Tibial nerve (tissue), 4 donors: ENCODE measurements around the gene PPA2. TPM values are rescaled to one million over a fixed set of nuclear protein-coding genes. Genes with fewer than 3 reads are reported as not detected.

ENCODE experiments used
- DNase-seq, 2 donors: peaks; one replicate each; pipeline ENCODE4 v3.0.0-alpha.2; 2019; ENCODE audit warnings: low spot score in 2 of 2
- H3K27ac ChIP-seq, 4 donors: fragments of 200-600 bp; sonication (generic) in 3 of 4; one replicate each; pipeline ENCODE4 v1.5.1; 2017 to 2019; ENCODE audit warnings: mild to moderate bottlenecking in 1 of 4
- H3K27me3 ChIP-seq, 2 donors: fragments of 200-600 bp; sonication (generic) in 1 of 2; one replicate each; pipeline versions ENCODE4 v1.5.1 to v1.6.0; 2017 to 2019
- H3K36me3 ChIP-seq, 3 donors: fragments of 200-600 bp; sonication (generic); one replicate each; pipeline ENCODE4 v1.5.1; 2018 to 2019
- H3K4me1 ChIP-seq, 4 donors: fragments of 200-600 bp; sonication (generic) in 3 of 4; one replicate each; pipeline ENCODE4 v1.5.1; 2017 to 2019
- H3K4me3 ChIP-seq, 4 donors: fragments of 200-600 bp; sonication (generic) in 3 of 4; one replicate each; pipeline ENCODE4 v1.5.1; 2017 to 2019; ENCODE audit warnings: mild to moderate bottlenecking in 1 of 4, moderate library complexity in 1 of 4
- H3K9me3 ChIP-seq, 4 donors: fragments of 200-600 bp; sonication (generic) in 3 of 4; one replicate each; pipeline ENCODE4 v1.5.1; 2017 to 2019
- CTCF ChIP-seq, 5 experiments: fragments of 200-600 bp in 3 of 5; fragments of 450-650 bp in 2 of 5; sonication (generic) in 3 of 5; IDR thresholded peaks; one replicate each; pipeline ENCODE4 v1.5.1; 2016 to 2019; ENCODE audit warnings: antibody characterized with exemption in 5 of 5, mild to moderate bottlenecking in 3 of 5, moderate library complexity in 2 of 5
- EP300 ChIP-seq, 2 donors: sonication (generic); formaldehyde crosslinking; IDR thresholded peaks; one replicate each; pipeline ENCODE4 v1.6.1; 2017; ENCODE audit warnings: antibody characterized with exemption in 2 of 2, mild to moderate bottlenecking in 1 of 2
- POLR2A ChIP-seq, 2 donors: fragments of 450-650 bp; IDR thresholded peaks; one replicate each; pipeline ENCODE4 v1.6.1; 2017; ENCODE audit warnings: antibody characterized with exemption in 2 of 2, mild to moderate bottlenecking in 2 of 2, moderate library complexity in 2 of 2
- WGBS, 2 donors: methylation state at CpG; one replicate each; pipeline ENCODE4 v1.1.5; 2018; 5-methylcytosine and 5-hydroxymethylcytosine counted together
- total RNA-seq, 4 donors: library from RNA; depleted of rRNA; stranded (reverse); fragments of >200 nt; gene quantifications; one replicate each; pipeline ENCODE4 v1.1.0, GENCODE V29; 2016

The PPA2 gene
- total RNA-seq, 4 donors from 2014 or later: 69.9 to 106 (median 84.7) TPM

GRCh38 chr4:105369988-105370387, 103.9 kb downstream of the PPA2 start:
- no peak for TF ChIP-seq CTCF (IDR thresholded peaks at IDR 0.05)
- no peaks in the 10 kb centered on the region for H3K27me3 ChIP-seq
- no peak overlapping the region for H3K4me3 ChIP-seq
- no peak overlapping the region for H3K27ac ChIP-seq
- no peak for DNase-seq
- H3K4me1 ChIP-seq: no peaks in the 10 kb centered on the region
- peaks cover 0 to 2% (median 0%) of the 10 kb centered on the region in 4 donors for H3K9me3 ChIP-seq
- WGBS, 2 donors: 52 to 65% methylated on average over 1 of the region's 1 CpG
- H3K36me3 ChIP-seq: peaks cover 0 to 58% (median 12%) of the 10 kb centered on the region in 3 donors

GRCh38 chr4:105361053-105361452, 112.8 kb downstream of the PPA2 start:
- Histone ChIP-seq H3K4me3 (no peak overlapping the region), H3K36me3 (peaks cover 0 to 29% (median 0%) of the 10 kb centered on the region in 3 donors), H3K27me3 (no peaks in the 10 kb centered on the region), H3K9me3 (peaks cover 0 to 2% (median 0%) of the 10 kb centered on the region in 4 donors), H3K27ac (no peak overlapping the region), H3K4me1 (no peaks in the 10 kb centered on the region)
- TF ChIP-seq POLR2A (IDR thresholded peaks at IDR 0.05) (no peak), EP300 (IDR thresholded peaks at IDR 0.05) (no peak), CTCF (IDR thresholded peaks at IDR 0.05) (no peak)
- DNase-seq: no peak

- H3K4me3 ChIP-seq: no peak overlapping the region
- no peak for TF ChIP-seq POLR2A (IDR thresholded peaks at IDR 0.05)
- no peak for TF ChIP-seq CTCF (IDR thresholded peaks at IDR 0.05)
- no peak for TF ChIP-seq EP300 (IDR thresholded peaks at IDR 0.05)
- H3K9me3 ChIP-seq: no peaks in the 10 kb centered on the region
- no peaks in the 10 kb centered on the region for H3K4me1 ChIP-seq
- H3K27ac ChIP-seq: no peak overlapping the region
- H3K27me3 ChIP-seq: no peaks in the 10 kb centered on the region
- H3K36me3 ChIP-seq: peaks cover 0 to 13% (median 0%) of the 10 kb centered on the region in 3 donors
- DNase-seq: no peak
Measured at GRCh38 chr4:105357258-105357980, 116.4 kb downstream of the PPA2 start.

GRCh38 chr4:105356194-105356593, 117.7 kb downstream of the PPA2 start:
- no peak for TF ChIP-seq EP300 (IDR thresholded peaks at IDR 0.05)

GRCh38 chr4:105352826-105353225, 121.0 kb downstream of the PPA2 start:
- no peaks in the 10 kb centered on the region for H3K27me3 ChIP-seq
- DNase-seq: no peak
- no peak overlapping the region for H3K27ac ChIP-seq
- WGBS, 2 donors: 89 to 91% methylated on average over 3 of the region's 3 CpGs
- no peaks in the 10 kb centered on the region for H3K9me3 ChIP-seq
- no peaks in the 10 kb centered on the region for H3K36me3 ChIP-seq
- no peak for TF ChIP-seq POLR2A (IDR thresholded peaks at IDR 0.05)
- TF ChIP-seq CTCF (IDR thresholded peaks at IDR 0.05): no peak
- no peak for TF ChIP-seq EP300 (IDR thresholded peaks at IDR 0.05)
- no peak overlapping the region for H3K4me3 ChIP-seq
- no peaks in the 10 kb centered on the region for H3K4me1 ChIP-seq

More at GRCh38 chr4:105356194-105356593, 117.7 kb downstream of the PPA2 start:
- Histone ChIP-seq H3K36me3 (peaks cover 0 to 13% (median 0%) of the 10 kb centered on the region in 3 donors), H3K9me3 (no peaks in the 10 kb centered on the region), H3K27me3 (no peaks in the 10 kb centered on the region), H3K4me1 (no peaks in the 10 kb centered on the region), H3K4me3 (no peak overlapping the region), H3K27ac (no peak overlapping the region)
- DNase-seq: no peak
- WGBS, 2 donors: 57 to 62% methylated on average over 1 of the region's 1 CpG
